Neural progenitor cell (in vitro differentiated cells): ENCODE results near the gene LRP1B. TPM values are rescaled to one million over a fixed set of nuclear protein-coding genes. Genes with fewer than 3 reads are reported as not detected.

Source experiments
- DNase-seq: peaks from one replicate; pipeline ENCODE4 v3.0.0-alpha.2; 2016; ENCODE audit warnings: low spot score
- H2AFZ ChIP-seq: fragments of 200-600 bp; sonication (generic); replicated peaks from 2 replicates; pipeline ENCODE4 v1.6.1; 2016; ENCODE audit warnings: antibody characterized with exemption
- H3F3A ChIP-seq: fragments of 200-600 bp; sonication (generic); 2 replicates; pipeline ENCODE4 v1.6.1; 2016; ENCODE audit warnings: antibody characterized with exemption, low read depth
- H3K27ac ChIP-seq: fragments of 200-600 bp; sonication (generic); 2 replicates; pipeline ENCODE4 v1.5.1; 2016; ENCODE audit warnings: mild to moderate bottlenecking
- H3K27me3 ChIP-seq: fragments of 200-600 bp; sonication (generic); 2 replicates; pipeline ENCODE4 v1.6.1; 2016; ENCODE audit warnings: mild to moderate bottlenecking, moderate library complexity
- H3K36me3 ChIP-seq: fragments of 200-600 bp; sonication (generic); 2 replicates; pipeline ENCODE4 v1.5.1; 2016
- H3K4me1 ChIP-seq: fragments of 200-600 bp; sonication (generic); 2 replicates; pipeline ENCODE4 v1.6.1; 2016; ENCODE audit warnings: mixed run types
- H3K4me2 ChIP-seq: fragments of 200-600 bp; sonication (generic); 2 replicates; pipeline ENCODE4 v1.6.1; 2016
- H3K4me3 ChIP-seq: fragments of 200-600 bp; sonication (generic); 2 replicates; pipeline ENCODE4 v1.5.1; 2016
- H3K79me2 ChIP-seq: fragments of 200-600 bp; sonication (generic); 2 replicates; pipeline ENCODE4 v1.6.1; 2016; ENCODE audit warnings: low read depth
- H3K9ac ChIP-seq: fragments of 200-600 bp; sonication (generic); 2 replicates; pipeline ENCODE4 v1.6.1; 2016
- H3K9me3 ChIP-seq: fragments of 200-600 bp; sonication (generic); 2 replicates; pipeline ENCODE4 v1.5.1; 2016; ENCODE audit warnings: low read depth
- H4K20me1 ChIP-seq: fragments of 200-600 bp; sonication (generic); 2 replicates; pipeline ENCODE4 v1.6.1; 2016; ENCODE audit warnings: low read depth
- H3K27ac Mint-ChIP-seq: 3 replicates; pipeline ENCODE4 v1.8.0; 2021; ENCODE audit warnings: mixed read lengths
- H3K27me3 Mint-ChIP-seq: 2 replicates; pipeline ENCODE4 v1.8.0; 2022; ENCODE audit warnings: low read depth, mild to moderate bottlenecking, inconsistent platforms, moderate library complexity, mixed read lengths; ENCODE audit not compliant: insufficient read depth
- H3K36me3 Mint-ChIP-seq: 3 replicates; pipeline ENCODE4 v1.8.0; 2021; ENCODE audit warnings: mixed read lengths
- H3K4me1 Mint-ChIP-seq: 3 replicates; pipeline ENCODE4 v1.8.0; 2021; ENCODE audit warnings: mixed read lengths
- H3K4me3 Mint-ChIP-seq: 3 replicates; pipeline ENCODE4 v1.8.0; 2021; ENCODE audit warnings: mild to moderate bottlenecking, moderate library complexity, mixed read lengths
- H3K9me3 Mint-ChIP-seq: 3 replicates; pipeline ENCODE4 v1.8.0; 2020; ENCODE audit warnings: mixed read lengths
- CTCF ChIP-seq: fragments of 200-600 bp; sonication (generic); IDR thresholded peaks from 2 replicates; pipeline ENCODE4 v1.5.1; 2017; ENCODE audit warnings: antibody characterized with exemption, mild to moderate bottlenecking
- EZH2 ChIP-seq: fragments of 200-600 bp; sonication (generic); IDR thresholded peaks from 2 replicates; pipeline ENCODE4 v1.6.1; 2017; ENCODE audit warnings: antibody characterized with exemption, mild to moderate bottlenecking, moderate library complexity
- EZH2phosphoT487 ChIP-seq: fragments of 200-600 bp; sonication (generic); IDR thresholded peaks from 2 replicates; pipeline ENCODE4 v1.6.1; 2017; ENCODE audit warnings: antibody characterized with exemption
- total RNA-seq: library from RNA; depleted of rRNA; stranded (reverse); fragments of >200 nt; gene quantifications from 2 replicates; pipeline ENCODE4 v1.2.3, GENCODE V29; 2015; ENCODE audit warnings: low replicate concordance

LRP1B gene
- total RNA-seq, 1 donor from 2014 or later = not detected

- peaks cover 3% of the 10 kb centered on the region for H3K4me1 Mint-ChIP-seq
- H3K36me3 Mint-ChIP-seq = no peaks in the 10 kb centered on the region
- TF ChIP-seq EZH2 (no peak), CTCF (no peak), EZH2phosphoT487 (no peak)
- H3K9me3 ChIP-seq = no peaks in the 10 kb centered on the region
- H3K4me3 Mint-ChIP-seq = no peak overlapping the region
- no peaks in the 10 kb centered on the region for H3K79me2 ChIP-seq
- H2AFZ ChIP-seq = no peak overlapping the region
- no peaks in the 10 kb centered on the region for H3K36me3 ChIP-seq
- no peaks in the 10 kb centered on the region for H3F3A ChIP-seq
- no peaks in the 10 kb centered on the region for H3K27me3 Mint-ChIP-seq
- no peaks in the 10 kb centered on the region for H4K20me1 ChIP-seq
- no peak overlapping the region for H3K27ac Mint-ChIP-seq
- H3K27ac ChIP-seq = no peak overlapping the region
- no peak overlapping the region for H3K9ac ChIP-seq
- no peak for DNase-seq
- H3K4me2 ChIP-seq = no peak overlapping the region
- no peaks in the 10 kb centered on the region for H3K4me1 ChIP-seq
- H3K4me3 ChIP-seq = no peak overlapping the region
- H3K27me3 ChIP-seq = no peaks in the 10 kb centered on the region
- no peaks in the 10 kb centered on the region for H3K9me3 Mint-ChIP-seq
Measured at GRCh38 chr2:141929331-141930252, 201.2 kb downstream of the LRP1B start.

- Mint-ChIP-seq H3K4me1 (peaks cover 3% of the 10 kb centered on the region), H3K9me3 (no peaks in the 10 kb centered on the region), H3K27ac (no peak overlapping the region)
Measured at GRCh38 chr2:141928476-141928875, 202.3 kb downstream of the LRP1B start.

GRCh38 chr2:141927536-141927935, 203.3 kb downstream of the LRP1B start:
- H3K27me3 Mint-ChIP-seq = no peaks in the 10 kb centered on the region
- H3K4me3 Mint-ChIP-seq = no peak overlapping the region
- no peaks in the 10 kb centered on the region for H3F3A ChIP-seq
- no peak overlapping the region for H3K9ac ChIP-seq
- H3K27ac Mint-ChIP-seq = no peak overlapping the region
- H3K9me3 Mint-ChIP-seq = no peaks in the 10 kb centered on the region
- no peaks in the 10 kb centered on the region for H4K20me1 ChIP-seq
- no peaks in the 10 kb centered on the region for H3K36me3 ChIP-seq
- H3K9me3 ChIP-seq = no peaks in the 10 kb centered on the region
- H3K4me3 ChIP-seq = no peak overlapping the region
- no peaks in the 10 kb centered on the region for H3K4me1 ChIP-seq
- TF ChIP-seq EZH2 = no peak
- TF ChIP-seq CTCF = no peak
- TF ChIP-seq EZH2phosphoT487 = no peak
- H3K4me2 ChIP-seq = no peak overlapping the region
- H3K27ac ChIP-seq = no peak overlapping the region
- no peaks in the 10 kb centered on the region for H3K27me3 ChIP-seq
- H2AFZ ChIP-seq = no peak overlapping the region
- no peaks in the 10 kb centered on the region for H3K36me3 Mint-ChIP-seq
- no peak for DNase-seq
- no peaks in the 10 kb centered on the region for H3K79me2 ChIP-seq
- peaks cover 3% of the 10 kb centered on the region for H3K4me1 Mint-ChIP-seq

More at GRCh38 chr2:141928476-141928875, 202.3 kb downstream of the LRP1B start:
- Mint-ChIP-seq H3K36me3 (no peaks in the 10 kb centered on the region), H3K27me3 (no peaks in the 10 kb centered on the region), H3K4me3 (no peak overlapping the region)
- no peaks in the 10 kb centered on the region for H3K79me2 ChIP-seq
- H3K4me2 ChIP-seq = no peak overlapping the region
- no peak for DNase-seq
- H3K27ac ChIP-seq = no peak overlapping the region
- H3K4me3 ChIP-seq = no peak overlapping the region
- H3K36me3 ChIP-seq = no peaks in the 10 kb centered on the region
- no peak for TF ChIP-seq CTCF
- TF ChIP-seq EZH2phosphoT487 = no peak
- TF ChIP-seq EZH2 = no peak
- no peaks in the 10 kb centered on the region for H3K27me3 ChIP-seq
- no peaks in the 10 kb centered on the region for H3K9me3 ChIP-seq
- no peak overlapping the region for H2AFZ ChIP-seq
- no peaks in the 10 kb centered on the region for H4K20me1 ChIP-seq
- H3F3A ChIP-seq = no peaks in the 10 kb centered on the region
- H3K4me1 ChIP-seq = no peaks in the 10 kb centered on the region
- H3K9ac ChIP-seq = no peak overlapping the region
